HG03558 (cell line): ENCODE data around the gene HMGN1.
A peak's percentile ranks its signal among the peaks of the same experiment; 100 is the strongest.
"Not testable (repeated sequence)": the region's sequence is repeated elsewhere in the genome, so short reads cannot be mapped to it uniquely, and the experiment has no call there.

Experiments
- ATAC-seq: cut with Tn5 transposase; IDR thresholded peaks from one replicate; pipeline ENCODE4 v1.9.1; 2021; ENCODE audit warnings: moderate number of reproducible peaks; ENCODE audit not compliant: unreplicated experiment; ENCODE audit errors: extremely low read depth

Gene HMGN1

GRCh38 chr21:39348355-39349210, at the start of gene HMGN1:
HMGN1 (minus strand) TSS chr21:39349088; CDS start chr21:39348917, 171 bp downstream.
- peak; percentile 36 for ATAC-seq

GRCh38 chr21:39397646-39398385, 48.9 kb upstream of the HMGN1 start:
- no peak for ATAC-seq

GRCh38 chr21:39392981-39393380, 44.1 kb upstream of the HMGN1 start:
- no peak for ATAC-seq

- no peak for ATAC-seq
Observed at GRCh38 chr21:39390212-39390765, 41.4 kb upstream of the HMGN1 start.

GRCh38 chr21:39388811-39389155, 39.9 kb upstream of the HMGN1 start:
- ATAC-seq, result no peak

GRCh38 chr21:39388038-39388810, 39.3 kb upstream of the HMGN1 start:
- peak; percentile 86 for ATAC-seq

GRCh38 chr21:39387461-39388037, 38.7 kb upstream of the HMGN1 start:
- ATAC-seq, result no peak

GRCh38 chr21:39386899-39387298, 38.0 kb upstream of the HMGN1 start:
- ATAC-seq, result no peak

GRCh38 chr21:39386194-39386593, 37.3 kb upstream of the HMGN1 start:
- ATAC-seq, result no peak

- no peak for ATAC-seq
Observed at GRCh38 chr21:39385299-39386145, 36.6 kb upstream of the HMGN1 start.

- no peak for ATAC-seq
Observed at GRCh38 chr21:39384674-39385298, 35.9 kb upstream of the HMGN1 start.

GRCh38 chr21:39382096-39382495, 33.2 kb upstream of the HMGN1 start:
- not testable (repeated sequence) for ATAC-seq

GRCh38 chr21:39381009-39381408, 32.1 kb upstream of the HMGN1 start:
- ATAC-seq, result no peak

GRCh38 chr21:39379986-39380891, 31.4 kb upstream of the HMGN1 start:
- ATAC-seq, result peak; percentile 88

GRCh38 chr21:39377444-39378050, 28.7 kb upstream of the HMGN1 start:
- ATAC-seq, result no peak

GRCh38 chr21:39375446-39375845, 26.6 kb upstream of the HMGN1 start:
- no peak for ATAC-seq

- no peak for ATAC-seq
Observed at GRCh38 chr21:39374046-39374445, 25.2 kb upstream of the HMGN1 start.
